ENCODE data around the gene CDC42. TPM values are rescaled to one million over a fixed set of nuclear protein-coding genes. Genes with fewer than 3 reads are reported as not detected.

Gene CDC42
- total and polyA plus RNA-seq, 2 of the 13 experiments (the other 11 are each of a cell fraction or from before 2014, with no cell fraction given), result 138 to 237 TPM

DNA sequence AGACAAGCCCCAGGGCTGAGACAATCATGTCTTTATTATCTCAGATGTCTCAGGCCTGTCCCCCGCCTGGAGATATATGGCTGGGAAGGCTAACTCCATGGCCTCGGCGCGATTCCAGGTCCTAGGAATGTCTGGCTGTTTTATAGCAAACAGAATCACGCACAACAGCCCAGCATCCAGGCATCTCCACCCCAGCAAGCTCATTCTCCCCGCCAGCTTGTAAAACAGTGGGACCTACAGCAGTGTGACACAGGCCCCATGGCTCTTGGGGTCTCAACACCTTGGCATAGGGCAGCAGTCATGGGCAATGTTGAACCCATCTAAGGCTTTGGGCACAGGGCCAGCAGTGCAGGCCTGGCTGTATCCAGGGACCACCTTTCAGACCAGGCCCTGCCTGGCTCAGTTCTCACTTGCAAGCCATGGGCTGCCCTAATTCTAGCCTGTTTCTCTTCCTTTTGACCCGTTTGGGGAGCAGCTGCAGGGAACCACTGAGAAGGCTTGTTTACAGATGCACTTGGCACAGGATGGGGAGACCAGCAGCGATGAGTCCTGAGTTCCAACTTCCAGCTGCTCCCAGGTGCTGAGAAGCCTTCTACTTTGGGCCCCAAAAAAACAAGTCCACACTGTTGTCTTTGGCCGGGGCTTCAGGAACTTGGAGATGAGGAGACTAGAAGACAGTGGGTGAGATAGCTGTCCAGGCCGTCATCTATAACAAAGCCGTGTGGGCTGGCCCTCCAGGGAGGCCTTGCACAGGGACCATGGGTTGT is 56.0 kb downstream of the CDC42 start:
- no peak for DNase-seq (ENCODE audit: low spot score)
- intact Hi-C loops (cut with micrococcal nuclease; ENCODE audit: unreplicated experiment) (no loop called here), in situ Hi-C loops (cut with HindIII; ENCODE audit: extremely low pct_ligation_motif_present, low pct_unique_long_range_greater_than_20kb) (no loop called here)
- ChIA-PET POLR2A (no interaction called here), CTCF (ENCODE audit: low intra/inter-chr PET ratio, low total read pairs) (no interaction called here)
- Histone ChIP-seq H3K27me3 (ENCODE audit: control insufficient read depth in 1 of 2, insufficient read depth in 2 of 2, low read length in 2 of 2) (no peaks in the 10 kb centered on the region), H4K20me1 (ENCODE audit: insufficient read depth, low read length) (peaks cover 30% of the 10 kb centered on the region), H3K4me3 (replicated peaks in 1 of 3; ENCODE audit: insufficient read depth in 1 of 3, low read depth in 2 of 3, low read length in 3 of 3) (no peak overlapping the region), H3K9me3 (ENCODE audit: low read length) (no peaks in the 10 kb centered on the region), H3K4me2 (ENCODE audit: low read depth, low read length) (no peak overlapping the region), H3K79me2 (ENCODE audit: insufficient read depth, low read length) (no peaks in the 10 kb centered on the region), H2AFZ (ENCODE audit: low read length) (no peak overlapping the region), H3K4me1 (ENCODE audit: insufficient read depth, low read length) (peaks cover 15% of the 10 kb centered on the region; the same call in 1 of the 2 replicates), H3K27ac (ENCODE audit: extremely low read length, insufficient read depth, low read length) (no peak overlapping the region), H3K9ac (ENCODE audit: insufficient read depth, low read depth, low read length) (no peak overlapping the region), H3K36me3 (replicated peaks in 1 of 2; ENCODE audit: control insufficient read depth in 1 of 2, insufficient read depth in 2 of 2, low read length in 2 of 2) (peaks cover 0 to 31% of the 10 kb centered on the region in 2 experiments; a peak in 4 of 5 replicates)
- ATAC-seq, result no peak
- 71% methylated on average over 4 of the region's 11 CpGs for WGBS (ENCODE audit: low lambda C conversion rate)
- no TSS peak for BruUV-seq (replicated peaks)
- no peak for FAIRE-seq
- TF ChIP-seq, protein P1, sequence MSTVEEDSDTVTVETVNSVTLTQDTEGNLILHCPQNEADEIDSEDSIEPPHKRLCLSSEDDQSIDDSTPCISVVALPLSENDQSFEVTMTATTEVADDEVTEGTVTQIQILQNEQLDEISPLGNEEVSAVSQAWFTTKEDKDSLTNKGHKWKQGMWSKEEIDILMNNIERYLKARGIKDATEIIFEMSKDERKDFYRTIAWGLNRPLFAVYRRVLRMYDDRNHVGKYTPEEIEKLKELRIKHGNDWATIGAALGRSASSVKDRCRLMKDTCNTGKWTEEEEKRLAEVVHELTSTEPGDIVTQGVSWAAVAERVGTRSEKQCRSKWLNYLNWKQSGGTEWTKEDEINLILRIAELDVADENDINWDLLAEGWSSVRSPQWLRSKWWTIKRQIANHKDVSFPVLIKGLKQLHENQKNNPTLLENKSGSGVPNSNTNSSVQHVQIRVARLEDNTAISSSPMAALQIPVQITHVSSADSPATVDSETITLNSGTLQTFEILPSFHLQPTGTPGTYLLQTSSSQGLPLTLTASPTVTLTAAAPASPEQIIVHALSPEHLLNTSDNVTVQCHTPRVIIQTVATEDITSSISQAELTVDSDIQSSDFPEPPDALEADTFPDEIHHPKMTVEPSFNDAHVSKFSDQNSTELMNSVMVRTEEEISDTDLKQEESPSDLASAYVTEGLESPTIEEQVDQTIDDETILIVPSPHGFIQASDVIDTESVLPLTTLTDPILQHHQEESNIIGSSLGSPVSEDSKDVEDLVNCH (CRISPR knock-in tag; IDR thresholded peaks at IDR 0.05), result no peak
- no peak for TF ChIP-seq ZNF557 (CRISPR knock-in tag; IDR thresholded peaks at IDR 0.05)
- TF ChIP-seq, protein P2, sequence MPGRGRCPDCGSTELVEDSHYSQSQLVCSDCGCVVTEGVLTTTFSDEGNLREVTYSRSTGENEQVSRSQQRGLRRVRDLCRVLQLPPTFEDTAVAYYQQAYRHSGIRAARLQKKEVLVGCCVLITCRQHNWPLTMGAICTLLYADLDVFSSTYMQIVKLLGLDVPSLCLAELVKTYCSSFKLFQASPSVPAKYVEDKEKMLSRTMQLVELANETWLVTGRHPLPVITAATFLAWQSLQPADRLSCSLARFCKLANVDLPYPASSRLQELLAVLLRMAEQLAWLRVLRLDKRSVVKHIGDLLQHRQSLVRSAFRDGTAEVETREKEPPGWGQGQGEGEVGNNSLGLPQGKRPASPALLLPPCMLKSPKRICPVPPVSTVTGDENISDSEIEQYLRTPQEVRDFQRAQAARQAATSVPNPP (CRISPR knock-in tag; IDR thresholded peaks at IDR 0.05), result no peak
- no peak for TF ChIP-seq HCFC1 (IDR thresholded peaks at IDR 0.05; ENCODE audit: low read depth, low read length)
- no peak for TF ChIP-seq NFE2L1 (CRISPR knock-in tag; IDR thresholded peaks at IDR 0.05; ENCODE audit: borderline replicate concordance)
- no peak for TF ChIP-seq ONECUT2 (CRISPR knock-in tag; IDR thresholded peaks at IDR 0.05)
- TF ChIP-seq REPIN1 (CRISPR knock-in tag; IDR thresholded peaks at IDR 0.05; ENCODE audit: borderline replicate concordance, low read depth), result no peak
- TF ChIP-seq RXRA (CRISPR knock-in tag; IDR thresholded peaks at IDR 0.05), result no peak
- no peak for TF ChIP-seq JUN (CRISPR knock-in tag; IDR thresholded peaks at IDR 0.05)
- no peak for TF ChIP-seq MTA1 (CRISPR knock-in tag; IDR thresholded peaks at IDR 0.05; ENCODE audit: borderline replicate concordance)
- TF ChIP-seq ZNF12 (CRISPR knock-in tag; IDR thresholded peaks at IDR 0.05), result no peak

Data from HepG2 (cell line).